Stimulated activated naive B cell treated with anti-CD40 and anti-IgM and Interleukin-4, amounts not matched to agents 10 μg/mL and 1 μg/mL and 100 μg/mL, for 72 hours (primary cell): Measurements from ENCODE around the gene ABCA2.

Experiments
- ATAC-seq, 2 donors: fragments of 150-1000 bp; cut with Tn5 transposase; replicated peaks; 2 replicates each; pipeline ENCODE4 v1.10.0; 2021; ENCODE audit warnings: moderate library complexity in 1 of 2
- DNase-seq: peaks from one replicate; pipeline ENCODE4 v3.0.0; 2021
- H3K27ac Mint-ChIP-seq: one replicate; pipeline ENCODE4 v1.8.0; 2022; ENCODE audit warnings: mild to moderate bottlenecking, mixed read lengths
- H3K27me3 Mint-ChIP-seq, 2 donors: one replicate each; pipeline ENCODE4 v1.8.0; 2022; ENCODE audit warnings: mixed read lengths in 2 of 2
- H3K36me3 Mint-ChIP-seq, 2 donors: one replicate each; pipeline ENCODE4 v1.8.0; 2022; ENCODE audit warnings: mixed read lengths in 2 of 2, mild to moderate bottlenecking in 1 of 2
- H3K4me1 Mint-ChIP-seq, 2 donors: one replicate each; pipeline ENCODE4 v1.8.0; 2022; ENCODE audit warnings: mixed read lengths in 2 of 2, mild to moderate bottlenecking in 1 of 2
- H3K4me3 Mint-ChIP-seq, 2 donors: one replicate each; pipeline ENCODE4 v1.8.0; 2022; ENCODE audit warnings: mild to moderate bottlenecking in 2 of 2, mixed read lengths in 2 of 2, moderate library complexity in 1 of 2
- H3K9me3 Mint-ChIP-seq, 2 donors: one replicate each; pipeline ENCODE4 v1.8.0; 2022; ENCODE audit warnings: mixed read lengths in 2 of 2, mild to moderate bottlenecking in 1 of 2

Gene ABCA2

GRCh38 chr9:136991993-136992818, 35.8 kb downstream of the ABCA2 start, which contains the start of gene PAXX:
Gene PAXX (plus strand): TSS chr9:136992422. CDS start chr9:136992444, 22 bp downstream.
- DNase-seq (peak; percentile 91), ATAC-seq (peak; percentile 88 to 92)
- H3K36me3 Mint-ChIP-seq = peaks cover 12 to 18% of the 10 kb centered on the region in 2 donors
- peak within 1 kb of the TSS; percentile 89 to 96 for H3K4me3 Mint-ChIP-seq
- peak within 1 kb of the TSS; percentile 95 for H3K27ac Mint-ChIP-seq
- peaks cover 16 to 44% of the 10 kb centered on the region in 2 donors for H3K4me1 Mint-ChIP-seq
- no peaks in the 10 kb centered on the region for H3K9me3 Mint-ChIP-seq
- H3K27me3 Mint-ChIP-seq = peaks cover 15 to 44% of the 10 kb centered on the region in 2 donors

- peaks cover 22 to 46% of the 10 kb centered on the region in 2 donors for H3K27me3 Mint-ChIP-seq
- H3K4me3 Mint-ChIP-seq = peak overlapping the region; percentile 8 to 38
- H3K36me3 Mint-ChIP-seq = peaks cover 12 to 15% of the 10 kb centered on the region in 2 donors
- H3K4me1 Mint-ChIP-seq = peaks cover 7 to 30% of the 10 kb centered on the region in 2 donors
- no peaks in the 10 kb centered on the region for H3K9me3 Mint-ChIP-seq
- peak overlapping the region; percentile 5 for H3K27ac Mint-ChIP-seq
- no peak for ATAC-seq
- DNase-seq = no peak
Measured at GRCh38 chr9:136990242-136990911, 37.7 kb downstream of the ABCA2 start.

- Mint-ChIP-seq H3K27ac (no peak overlapping the region), H3K36me3 (peaks cover 7 to 12% of the 10 kb centered on the region in 2 donors), H3K9me3 (no peaks in the 10 kb centered on the region), H3K27me3 (peaks cover 26 to 61% of the 10 kb centered on the region in 2 donors), H3K4me1 (peaks cover 8 to 27% of the 10 kb centered on the region in 2 donors), H3K4me3 (no peak overlapping the region)
- DNase-seq (no peak), ATAC-seq (no peak)
Measured at GRCh38 chr9:136988872-136989271, 39.2 kb downstream of the ABCA2 start.

- no peaks in the 10 kb centered on the region for H3K9me3 Mint-ChIP-seq
- no peak overlapping the region for H3K4me3 Mint-ChIP-seq
- ATAC-seq (no peak), DNase-seq (no peak)
- H3K4me1 Mint-ChIP-seq = peaks cover 4 to 6% of the 10 kb centered on the region in 2 donors
- H3K27me3 Mint-ChIP-seq = peaks cover 43 to 90% of the 10 kb centered on the region in 2 donors
- H3K27ac Mint-ChIP-seq = no peak overlapping the region
- peaks cover 0 to 4% of the 10 kb centered on the region in 2 donors for H3K36me3 Mint-ChIP-seq
Measured at GRCh38 chr9:136985853-136986252, 42.2 kb downstream of the ABCA2 start.

GRCh38 chr9:136985027-136985602, 42.9 kb downstream of the ABCA2 start:
- Mint-ChIP-seq H3K4me3 (no peak overlapping the region), H3K36me3 (peaks cover 0 to 4% of the 10 kb centered on the region in 2 donors), H3K4me1 (peaks cover 4 to 6% of the 10 kb centered on the region in 2 donors), H3K27ac (no peak overlapping the region), H3K9me3 (no peaks in the 10 kb centered on the region), H3K27me3 (peaks cover 46 to 90% of the 10 kb centered on the region in 2 donors)
- DNase-seq = no peak
- ATAC-seq = peak in 1 of 2 donors; percentile 24

- Mint-ChIP-seq H3K36me3 (peaks cover 0 to 4% of the 10 kb centered on the region in 2 donors), H3K27me3 (peaks cover 41 to 90% of the 10 kb centered on the region in 2 donors), H3K27ac (no peak overlapping the region), H3K9me3 (no peaks in the 10 kb centered on the region), H3K4me3 (no peak overlapping the region), H3K4me1 (peaks cover 0 to 4% of the 10 kb centered on the region in 2 donors)
- ATAC-seq (no peak), DNase-seq (no peak)
Measured at GRCh38 chr9:136984464-136985026, 43.5 kb downstream of the ABCA2 start.

- ATAC-seq = no peak
- no peak for DNase-seq
- no peaks in the 10 kb centered on the region for H3K9me3 Mint-ChIP-seq
- H3K27me3 Mint-ChIP-seq = peaks cover 41 to 85% of the 10 kb centered on the region in 2 donors
- H3K36me3 Mint-ChIP-seq = peaks cover 0 to 4% of the 10 kb centered on the region in 2 donors
- peaks cover 0 to 4% of the 10 kb centered on the region in 2 donors for H3K4me1 Mint-ChIP-seq
- H3K4me3 Mint-ChIP-seq = no peak overlapping the region
- no peak overlapping the region for H3K27ac Mint-ChIP-seq
Measured at GRCh38 chr9:136983656-136984314, 44.3 kb downstream of the ABCA2 start.

GRCh38 chr9:136983167-136983566, 44.9 kb downstream of the ABCA2 start:
- Mint-ChIP-seq H3K27ac (no peak overlapping the region), H3K36me3 (peaks cover 0 to 4% of the 10 kb centered on the region in 2 donors), H3K4me1 (peaks cover 0 to 4% of the 10 kb centered on the region in 2 donors), H3K9me3 (no peaks in the 10 kb centered on the region), H3K27me3 (peaks cover 41 to 81% of the 10 kb centered on the region in 2 donors), H3K4me3 (no peak overlapping the region)
- ATAC-seq (no peak), DNase-seq (no peak)

- Mint-ChIP-seq H3K4me3 (no peak within 1 kb of the TSS), H3K4me1 (peaks cover 0 to 4% of the 10 kb centered on the region in 2 donors), H3K27me3 (peaks cover 37 to 80% of the 10 kb centered on the region in 2 donors), H3K36me3 (peaks cover 0 to 4% of the 10 kb centered on the region in 2 donors), H3K27ac (no peak within 1 kb of the TSS), H3K9me3 (no peaks in the 10 kb centered on the region)
- DNase-seq (no peak), ATAC-seq (no peak)
Measured at GRCh38 chr9:136982232-136983051, 45.6 kb downstream of the ABCA2 start, which contains the start of gene LCNL1. Gene LCNL1 (plus strand): TSS chr9:136982993. CDS start chr9:136983587, 594 bp downstream.

GRCh38 chr9:136981588-136982231, 46.3 kb downstream of the ABCA2 start:
- Mint-ChIP-seq H3K4me3 (no peak overlapping the region), H3K4me1 (peaks cover 0 to 5% of the 10 kb centered on the region in 2 donors), H3K27me3 (peaks cover 38 to 80% of the 10 kb centered on the region in 2 donors), H3K9me3 (no peaks in the 10 kb centered on the region), H3K27ac (no peak overlapping the region), H3K36me3 (peaks cover 0 to 4% of the 10 kb centered on the region in 2 donors)
- ATAC-seq (no peak), DNase-seq (no peak)

GRCh38 chr9:136980669-136981478, 47.2 kb downstream of the ABCA2 start:
- H3K27ac Mint-ChIP-seq = no peak overlapping the region
- peaks cover 0 to 7% of the 10 kb centered on the region in 2 donors for H3K4me1 Mint-ChIP-seq
- ATAC-seq (no peak), DNase-seq (no peak)
- H3K36me3 Mint-ChIP-seq = peaks cover 0 to 4% of the 10 kb centered on the region in 2 donors
- H3K4me3 Mint-ChIP-seq = no peak overlapping the region
- no peaks in the 10 kb centered on the region for H3K9me3 Mint-ChIP-seq
- peaks cover 41 to 82% of the 10 kb centered on the region in 2 donors for H3K27me3 Mint-ChIP-seq
